ENCODE measurements around the gene ELMOD2. TPM values are rescaled to one million over a fixed set of nuclear protein-coding genes. Genes with fewer than 3 reads are reported as not detected.

ELMOD2 gene
- total RNA-seq, 2 experiments from 2014 or later, result 20.0 to 28.7 TPM

- H2AFZ ChIP-seq (ENCODE audit: low read length), result no peak overlapping the region
- intact Hi-C loops (cut with micrococcal nuclease; ENCODE audit: unreplicated experiment), result loop anchor here (1.0 to 2.0 kb wide), 5 partner anchors 43 to 256 kb away; no protein-coding TSS in a partner anchor
- ChIA-PET CTCF (ENCODE audit: unreplicated experiment) (interaction anchor here (0.7 to 1.2 kb wide), 4 partner anchors 15 to 45 kb away, joined by 3 to 4 read pairs (median 4); no protein-coding TSS in a partner anchor), POLR2A (interaction anchor here (0.7 kb wide), 1 partner anchor 21 kb away, joined by 3 read pairs; no protein-coding TSS in a partner anchor)
- H3K27ac ChIP-seq (ENCODE audit: low read depth, low read length, poor library complexity, severe bottlenecking), result no peak overlapping the region
- no peaks in the 10 kb centered on the region for H3K9me2 ChIP-seq (ENCODE audit: insufficient read depth, low read length)
- H3K4me1 ChIP-seq (ENCODE audit: insufficient read depth, low read length, poor library complexity, severe bottlenecking), result peaks cover 2% of the 10 kb centered on the region
- BruUV-seq (replicated peaks), result no TSS peak
- no peaks in the 10 kb centered on the region for H3K9me3 ChIP-seq (ENCODE audit: low read length)
- no peaks in the 10 kb centered on the region for H3K36me3 ChIP-seq (ENCODE audit: insufficient read depth, low read length)
- no peak overlapping the region for H3K4me2 ChIP-seq (ENCODE audit: low read length)
- no peak overlapping the region for H3K4me3 ChIP-seq (ENCODE audit: low read depth, low read length, poor library complexity, severe bottlenecking)
- H4K20me1 ChIP-seq (ENCODE audit: insufficient read depth, low read length), result no peaks in the 10 kb centered on the region
- no peaks in the 10 kb centered on the region for H3K79me2 ChIP-seq (ENCODE audit: insufficient read depth, low read depth, low read length)
- DNase-seq (ENCODE audit: low spot score), result peak; percentile 73
- TF ChIP-seq CTCF (conservative IDR thresholded peaks at IDR 0.05; ENCODE audit: low read length) (peak; percentile 87), EZH2phosphoT487 (IDR thresholded peaks at IDR 0.05; ENCODE audit: borderline replicate concordance, low read depth, low read length) (no peak)
These were observed 71.1 kb downstream of the ELMOD2 start for GRCh38 chr4:140595065-140595464.

- Histone ChIP-seq H3K9me3 (ENCODE audit: low read length) (no peaks in the 10 kb centered on the region), H3K79me2 (ENCODE audit: insufficient read depth, low read depth, low read length) (no peaks in the 10 kb centered on the region), H3K4me1 (ENCODE audit: insufficient read depth, low read length, poor library complexity, severe bottlenecking) (peaks cover 8% of the 10 kb centered on the region), H4K20me1 (ENCODE audit: insufficient read depth, low read length) (no peaks in the 10 kb centered on the region), H3K4me2 (ENCODE audit: low read length) (no peak overlapping the region), H2AFZ (ENCODE audit: low read length) (no peak overlapping the region), H3K27ac (ENCODE audit: low read depth, low read length, poor library complexity, severe bottlenecking) (no peak overlapping the region), H3K9me2 (ENCODE audit: insufficient read depth, low read length) (no peaks in the 10 kb centered on the region), H3K4me3 (ENCODE audit: low read depth, low read length, poor library complexity, severe bottlenecking) (no peak overlapping the region), H3K36me3 (ENCODE audit: insufficient read depth, low read length) (no peaks in the 10 kb centered on the region)
- ChIA-PET CTCF (ENCODE audit: unreplicated experiment) (no interaction called here), POLR2A (interaction anchor here (0.6 to 1.7 kb wide), 10 partner anchors 15 to 254 kb away, joined by 3 to 5 read pairs (median 3); no protein-coding TSS in a partner anchor)
- intact Hi-C loops (cut with micrococcal nuclease; ENCODE audit: unreplicated experiment), result no loop called here
- no peak for DNase-seq (ENCODE audit: low spot score)
- TF ChIP-seq CTCF (conservative IDR thresholded peaks at IDR 0.05; ENCODE audit: low read length) (no peak), EZH2phosphoT487 (IDR thresholded peaks at IDR 0.05; ENCODE audit: borderline replicate concordance, low read depth, low read length) (no peak)
- BruUV-seq (replicated peaks), result no TSS peak
These were observed 76.4 kb downstream of the ELMOD2 start for GRCh38 chr4:140600408-140600807.

GRCh38 chr4:140602714-140603113 is 78.7 kb downstream of the ELMOD2 start:
- DNase-seq (ENCODE audit: low spot score), result no peak
- ChIA-PET CTCF (ENCODE audit: unreplicated experiment) (interaction anchor here (0.5 kb wide), 1 partner anchor 325 kb away, joined by 8 read pairs; no protein-coding TSS in a partner anchor), POLR2A (interaction anchor here (1.3 to 4.0 kb wide), 3 partner anchors 10 to 253 kb away, joined by 4 to 26 read pairs (median 4); no protein-coding TSS in a partner anchor)
- H3K4me1 ChIP-seq (ENCODE audit: insufficient read depth, low read length, poor library complexity, severe bottlenecking), result peaks cover 8% of the 10 kb centered on the region
- TF ChIP-seq CTCF (conservative IDR thresholded peaks at IDR 0.05; ENCODE audit: low read length) (no peak), EZH2phosphoT487 (IDR thresholded peaks at IDR 0.05; ENCODE audit: borderline replicate concordance, low read depth, low read length) (no peak)
- no peaks in the 10 kb centered on the region; the same call in 1 of the 2 replicates for H3K9me2 ChIP-seq (ENCODE audit: insufficient read depth, low read length)
- no peak overlapping the region for H3K27ac ChIP-seq (ENCODE audit: low read depth, low read length, poor library complexity, severe bottlenecking)
- peak overlapping the region; percentile 42; the same call in 1 of the 2 replicates for H2AFZ ChIP-seq (ENCODE audit: low read length)
- no peaks in the 10 kb centered on the region for H3K36me3 ChIP-seq (ENCODE audit: insufficient read depth, low read length)
- H3K4me2 ChIP-seq (ENCODE audit: low read length), result no peak overlapping the region
- no peaks in the 10 kb centered on the region for H3K79me2 ChIP-seq (ENCODE audit: insufficient read depth, low read depth, low read length)
- BruUV-seq (replicated peaks), result no TSS peak
- H3K9me3 ChIP-seq (ENCODE audit: low read length), result no peaks in the 10 kb centered on the region
- H4K20me1 ChIP-seq (ENCODE audit: insufficient read depth, low read length), result no peaks in the 10 kb centered on the region
- intact Hi-C loops (cut with micrococcal nuclease; ENCODE audit: unreplicated experiment), result no loop called here
- no peak overlapping the region for H3K4me3 ChIP-seq (ENCODE audit: low read depth, low read length, poor library complexity, severe bottlenecking)
